HepG2 (cell line): ENCODE results near the gene ZNF451. TPM values are rescaled to one million over a fixed set of nuclear protein-coding genes. Genes with fewer than 3 reads are reported as not detected.

ENCODE experiments used
- CBFB ChIP-seq: sonication (generic); formaldehyde crosslinking; IDR thresholded peaks from 2 replicates; pipeline ENCODE4 v1.4.0; 2020; ENCODE audit warnings: missing genetic modification reagents
- ELF1 ChIP-seq: sonication (generic); formaldehyde crosslinking; IDR thresholded peaks from 2 replicates; pipeline ENCODE4 v1.4.0; 2020; ENCODE audit warnings: missing genetic modification reagents
- FOXK1 ChIP-seq: sonication (generic); formaldehyde crosslinking; IDR thresholded peaks from 2 replicates; pipeline ENCODE4 v1.4.0; 2020; ENCODE audit warnings: low read depth, missing genetic modification reagents, borderline replicate concordance
- MED1 ChIP-seq: sonication (generic); formaldehyde crosslinking; IDR thresholded peaks from 2 replicates; pipeline ENCODE4 v1.4.0; 2020; ENCODE audit warnings: missing genetic modification reagents
- SIN3A ChIP-seq: IDR thresholded peaks from 2 replicates; pipeline ENCODE4 v1.6.1; 2011; ENCODE audit warnings: low read depth, mild to moderate bottlenecking, control low read depth, low read length, borderline replicate concordance
- SIX1 ChIP-seq: sonication (generic); formaldehyde crosslinking; IDR thresholded peaks from 2 replicates; pipeline ENCODE4 v1.4.0; 2020; ENCODE audit warnings: missing genetic modification reagents, borderline replicate concordance
- TBX2 ChIP-seq: sonication (generic); formaldehyde crosslinking; IDR thresholded peaks from 2 replicates; pipeline ENCODE4 v1.5.0; 2020; ENCODE audit warnings: missing genetic modification reagents, mild to moderate bottlenecking, borderline replicate concordance
- ZMAT3 ChIP-seq: sonication (generic); formaldehyde crosslinking; conservative IDR thresholded peaks from 2 replicates; pipeline ENCODE4 v1.7.0; 2021; ENCODE audit warnings: missing genetic modification reagents
- ZNF10 ChIP-seq: sonication (generic); formaldehyde crosslinking; IDR thresholded peaks from 2 replicates; pipeline ENCODE4 v1.4.0; 2020; ENCODE audit warnings: mild to moderate bottlenecking, low read depth, missing genetic modification reagents, borderline replicate concordance
- ZNF564 ChIP-seq: sonication (generic); formaldehyde crosslinking; IDR thresholded peaks from 2 replicates; pipeline ENCODE4 v1.8.1; 2023; ENCODE audit warnings: mild to moderate bottlenecking, missing genetic modification reagents
- ZNF589 ChIP-seq: sonication (generic); formaldehyde crosslinking; conservative IDR thresholded peaks from 2 replicates; pipeline ENCODE4 v1.8.0; 2022; ENCODE audit warnings: mild to moderate bottlenecking, moderate library complexity, missing genetic modification reagents
- ZNF772 ChIP-seq: sonication (generic); formaldehyde crosslinking; IDR thresholded peaks from 2 replicates; pipeline ENCODE4 v1.5.0; 2020; ENCODE audit warnings: mild to moderate bottlenecking, missing genetic modification reagents
- ZNF781 ChIP-seq: sonication (generic); formaldehyde crosslinking; IDR thresholded peaks from 2 replicates; pipeline ENCODE4 v1.5.1; 2020; ENCODE audit warnings: borderline replicate concordance, mild to moderate bottlenecking, missing genetic modification reagents; ENCODE audit errors: not compliant biosample characterization
- ZNF788 ChIP-seq: sonication (generic); formaldehyde crosslinking; IDR thresholded peaks from 2 replicates; pipeline ENCODE4 v1.5.0; 2020; ENCODE audit warnings: mild to moderate bottlenecking, missing genetic modification reagents, borderline replicate concordance
- ZSCAN30 ChIP-seq: sonication (generic); formaldehyde crosslinking; IDR thresholded peaks from 2 replicates; pipeline ENCODE4 v1.5.0; 2020; ENCODE audit warnings: mild to moderate bottlenecking, missing genetic modification reagents
- polyA plus RNA-seq, 8 experiments: library from polyadenylated mRNA; depleted of rRNA in 3 of 8; stranded (reverse) in 7 of 8; unstranded in 1 of 8; fragments of >200 nt; fragmentation: Illumina TruSeq in 4 of 8; extraction: Trizol in 4 of 8; gene quantifications; 2 replicates each; pipeline versions ENCODE4 v1.2.1 to v1.2.3, GENCODE V29; 2011 to 2016; ENCODE audit warnings: low read depth in 4 of 8, missing spikeins in 1 of 8, mixed read lengths in 1 of 8; ENCODE audit not compliant: insufficient read depth in 1 of 8
- total RNA-seq, 5 experiments: library from RNA; depleted of rRNA; stranded (reverse); fragments of >200 nt; fragmentation: Illumina TruSeq; extraction: Trizol; gene quantifications; 2 replicates each; pipeline ENCODE4 v1.2.3, GENCODE V29; 2016; ENCODE audit warnings: low read depth in 1 of 5
- TF ChIP-seq, protein P1 (sequence below): IDR thresholded peaks from 2 replicates; pipeline ENCODE4 v1.4.0; 2020; ENCODE audit warnings: mild to moderate bottlenecking, missing genetic modification reagents
- TF ChIP-seq, protein P2 (sequence below): sonication (generic); formaldehyde crosslinking; IDR thresholded peaks from 2 replicates; pipeline ENCODE4 v1.5.1; 2020; ENCODE audit warnings: mild to moderate bottlenecking, missing genetic modification reagents, moderate library complexity
- TF ChIP-seq, protein P3 (sequence below), 2 experiments: sonication (generic) in 1 of 2; formaldehyde crosslinking in 1 of 2; IDR thresholded peaks; 2 replicates each; pipeline versions ENCODE4 v1.6.1 to v1.9.0; 2014 to 2022; ENCODE audit warnings: antibody characterized with exemption in 1 of 2, borderline replicate concordance in 1 of 2, inconsistent platforms in 1 of 2, low read depth in 1 of 2, missing genetic modification reagents in 1 of 2
- TF ChIP-seq, protein P4 (sequence below): IDR thresholded peaks from 2 replicates; pipeline ENCODE4 v1.6.1; 2016

Gene ZNF451
- total and polyA plus RNA-seq, 2 of the 13 experiments (the other 11 are each of a cell fraction or from before 2014, with no cell fraction given), result 32.1 to 65.7 TPM

DNA sequence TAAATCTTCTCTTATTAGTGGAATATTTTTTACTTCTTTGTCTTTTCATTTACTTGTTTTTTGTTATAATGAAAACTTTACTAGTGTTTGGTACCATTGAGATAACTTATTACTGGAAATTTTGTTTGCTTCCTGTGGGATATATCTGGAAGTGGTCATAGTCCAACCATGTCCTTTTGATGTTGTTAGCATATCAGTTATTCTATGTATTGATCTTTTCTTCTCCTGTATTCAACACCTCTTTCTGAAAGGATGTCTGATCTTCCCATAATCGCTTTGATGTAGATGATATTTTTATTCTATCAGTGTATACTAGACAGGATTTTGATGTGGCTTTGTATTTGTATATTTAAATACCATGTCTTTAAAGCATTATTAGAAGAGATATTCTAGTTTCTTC lies 17.0 kb downstream of the ZNF451 start (continued):
- TF ChIP-seq, protein P1, sequence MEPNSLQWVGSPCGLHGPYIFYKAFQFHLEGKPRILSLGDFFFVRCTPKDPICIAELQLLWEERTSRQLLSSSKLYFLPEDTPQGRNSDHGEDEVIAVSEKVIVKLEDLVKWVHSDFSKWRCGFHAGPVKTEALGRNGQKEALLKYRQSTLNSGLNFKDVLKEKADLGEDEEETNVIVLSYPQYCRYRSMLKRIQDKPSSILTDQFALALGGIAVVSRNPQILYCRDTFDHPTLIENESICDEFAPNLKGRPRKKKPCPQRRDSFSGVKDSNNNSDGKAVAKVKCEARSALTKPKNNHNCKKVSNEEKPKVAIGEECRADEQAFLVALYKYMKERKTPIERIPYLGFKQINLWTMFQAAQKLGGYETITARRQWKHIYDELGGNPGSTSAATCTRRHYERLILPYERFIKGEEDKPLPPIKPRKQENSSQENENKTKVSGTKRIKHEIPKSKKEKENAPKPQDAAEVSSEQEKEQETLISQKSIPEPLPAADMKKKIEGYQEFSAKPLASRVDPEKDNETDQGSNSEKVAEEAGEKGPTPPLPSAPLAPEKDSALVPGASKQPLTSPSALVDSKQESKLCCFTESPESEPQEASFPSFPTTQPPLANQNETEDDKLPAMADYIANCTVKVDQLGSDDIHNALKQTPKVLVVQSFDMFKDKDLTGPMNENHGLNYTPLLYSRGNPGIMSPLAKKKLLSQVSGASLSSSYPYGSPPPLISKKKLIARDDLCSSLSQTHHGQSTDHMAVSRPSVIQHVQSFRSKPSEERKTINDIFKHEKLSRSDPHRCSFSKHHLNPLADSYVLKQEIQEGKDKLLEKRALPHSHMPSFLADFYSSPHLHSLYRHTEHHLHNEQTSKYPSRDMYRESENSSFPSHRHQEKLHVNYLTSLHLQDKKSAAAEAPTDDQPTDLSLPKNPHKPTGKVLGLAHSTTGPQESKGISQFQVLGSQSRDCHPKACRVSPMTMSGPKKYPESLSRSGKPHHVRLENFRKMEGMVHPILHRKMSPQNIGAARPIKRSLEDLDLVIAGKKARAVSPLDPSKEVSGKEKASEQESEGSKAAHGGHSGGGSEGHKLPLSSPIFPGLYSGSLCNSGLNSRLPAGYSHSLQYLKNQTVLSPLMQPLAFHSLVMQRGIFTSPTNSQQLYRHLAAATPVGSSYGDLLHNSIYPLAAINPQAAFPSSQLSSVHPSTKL (CRISPR knock-in tag), result peak; percentile 88
- TF ChIP-seq, protein P2, sequence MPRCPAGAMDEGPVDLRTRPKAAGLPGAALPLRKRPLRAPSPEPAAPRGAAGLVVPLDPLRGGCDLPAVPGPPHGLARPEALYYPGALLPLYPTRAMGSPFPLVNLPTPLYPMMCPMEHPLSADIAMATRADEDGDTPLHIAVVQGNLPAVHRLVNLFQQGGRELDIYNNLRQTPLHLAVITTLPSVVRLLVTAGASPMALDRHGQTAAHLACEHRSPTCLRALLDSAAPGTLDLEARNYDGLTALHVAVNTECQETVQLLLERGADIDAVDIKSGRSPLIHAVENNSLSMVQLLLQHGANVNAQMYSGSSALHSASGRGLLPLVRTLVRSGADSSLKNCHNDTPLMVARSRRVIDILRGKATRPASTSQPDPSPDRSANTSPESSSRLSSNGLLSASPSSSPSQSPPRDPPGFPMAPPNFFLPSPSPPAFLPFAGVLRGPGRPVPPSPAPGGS (CRISPR knock-in tag), result no peak
- TF ChIP-seq ZNF10 (CRISPR knock-in tag) (no peak), ZNF564 (CRISPR knock-in tag) (no peak), ZNF781 (CRISPR knock-in tag) (no peak), SIX1 (CRISPR knock-in tag) (peak; percentile 83; the same call in 1 of the 2 replicates), ZNF772 (CRISPR knock-in tag) (no peak), FOXK1 (no peak), MED1 (peak; percentile 47; the same call in 1 of the 2 replicates), TBX2 (no peak), CBFB (CRISPR knock-in tag) (no peak), ELF1 (CRISPR knock-in tag) (no peak), SIN3A (no peak), ZSCAN30 (CRISPR knock-in tag) (no peak), ZNF788 (CRISPR knock-in tag) (no peak), ZMAT3 (no peak), ZNF589 (CRISPR knock-in tag) (no peak)
- TF ChIP-seq, protein P3, sequence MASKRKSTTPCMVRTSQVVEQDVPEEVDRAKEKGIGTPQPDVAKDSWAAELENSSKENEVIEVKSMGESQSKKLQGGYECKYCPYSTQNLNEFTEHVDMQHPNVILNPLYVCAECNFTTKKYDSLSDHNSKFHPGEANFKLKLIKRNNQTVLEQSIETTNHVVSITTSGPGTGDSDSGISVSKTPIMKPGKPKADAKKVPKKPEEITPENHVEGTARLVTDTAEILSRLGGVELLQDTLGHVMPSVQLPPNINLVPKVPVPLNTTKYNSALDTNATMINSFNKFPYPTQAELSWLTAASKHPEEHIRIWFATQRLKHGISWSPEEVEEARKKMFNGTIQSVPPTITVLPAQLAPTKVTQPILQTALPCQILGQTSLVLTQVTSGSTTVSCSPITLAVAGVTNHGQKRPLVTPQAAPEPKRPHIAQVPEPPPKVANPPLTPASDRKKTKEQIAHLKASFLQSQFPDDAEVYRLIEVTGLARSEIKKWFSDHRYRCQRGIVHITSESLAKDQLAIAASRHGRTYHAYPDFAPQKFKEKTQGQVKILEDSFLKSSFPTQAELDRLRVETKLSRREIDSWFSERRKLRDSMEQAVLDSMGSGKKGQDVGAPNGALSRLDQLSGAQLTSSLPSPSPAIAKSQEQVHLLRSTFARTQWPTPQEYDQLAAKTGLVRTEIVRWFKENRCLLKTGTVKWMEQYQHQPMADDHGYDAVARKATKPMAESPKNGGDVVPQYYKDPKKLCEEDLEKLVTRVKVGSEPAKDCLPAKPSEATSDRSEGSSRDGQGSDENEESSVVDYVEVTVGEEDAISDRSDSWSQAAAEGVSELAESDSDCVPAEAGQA (IDR thresholded peaks at IDR 0.05; ENCODE audit: low read depth), result no peak
- TF ChIP-seq, protein P3 (CRISPR knock-in tag; IDR thresholded peaks at IDR 0.05; ENCODE audit: borderline replicate concordance), result no peak
- TF ChIP-seq, protein P4, sequence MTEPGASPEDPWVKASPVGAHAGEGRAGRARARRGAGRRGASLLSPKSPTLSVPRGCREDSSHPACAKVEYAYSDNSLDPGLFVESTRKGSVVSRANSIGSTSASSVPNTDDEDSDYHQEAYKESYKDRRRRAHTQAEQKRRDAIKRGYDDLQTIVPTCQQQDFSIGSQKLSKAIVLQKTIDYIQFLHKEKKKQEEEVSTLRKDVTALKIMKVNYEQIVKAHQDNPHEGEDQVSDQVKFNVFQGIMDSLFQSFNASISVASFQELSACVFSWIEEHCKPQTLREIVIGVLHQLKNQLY (CRISPR knock-in tag), result peak; percentile 31; the same call in 1 of the 2 replicates
